HG03575 (cell line): Measurements from ENCODE around the gene ZNF808.
"Not testable (repeated sequence)": the region's sequence is repeated elsewhere in the genome, so short reads cannot be mapped to it uniquely, and the experiment has no call there.

ENCODE experiments used
- ATAC-seq: cut with Tn5 transposase; IDR thresholded peaks from one replicate; pipeline ENCODE4 v1.9.1; 2021; ENCODE audit not compliant: unreplicated experiment, insufficient number of reproducible peaks, low FRiP score; ENCODE audit errors: extremely low read depth

Gene ZNF808

GRCh38 chr19:52527134-52527955, at the start of gene ZNF808:
ZNF808 (plus strand) TSS chr19:52527668; CDS start chr19:52543285, 15,617 bp downstream.
- no peak for ATAC-seq

GRCh38 chr19:52484111-52484743, 43.2 kb upstream of the ZNF808 start:
- ATAC-seq: not testable (repeated sequence)

DNA sequence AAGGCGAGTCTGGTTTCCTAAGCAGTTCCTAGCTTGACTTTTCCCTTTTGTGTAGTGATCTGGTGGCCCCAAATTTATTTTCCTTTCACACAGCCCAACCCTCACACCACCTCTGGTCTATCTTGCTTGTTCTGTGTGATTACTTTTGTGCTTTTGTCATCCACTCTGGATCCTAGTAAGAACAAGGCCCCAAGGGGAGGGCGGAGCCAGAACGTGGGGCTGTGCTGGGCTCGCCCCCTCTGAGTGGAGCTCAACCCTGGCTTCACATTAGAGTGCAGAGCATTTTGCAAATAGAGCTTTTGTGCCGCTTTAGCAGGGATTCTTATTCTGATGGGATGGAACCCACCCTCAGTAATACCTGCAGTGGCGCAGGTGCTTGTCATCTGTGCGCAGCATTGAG, 42.4 kb upstream of the ZNF808 start:
- ATAC-seq: not testable (repeated sequence)

- ATAC-seq: not testable (repeated sequence)
Measured at GRCh38 chr19:52485561-52486240, 41.8 kb upstream of the ZNF808 start.

- no peak for ATAC-seq
Measured at GRCh38 chr19:52492201-52492993, 35.1 kb upstream of the ZNF808 start.

- no peak for ATAC-seq
Measured at GRCh38 chr19:52492994-52493470, 34.4 kb upstream of the ZNF808 start.

GRCh38 chr19:52494518-52494917, 33.0 kb upstream of the ZNF808 start:
- no peak for ATAC-seq

- no peak for ATAC-seq
Measured at GRCh38 chr19:52498571-52498970, 28.9 kb upstream of the ZNF808 start.

DNA sequence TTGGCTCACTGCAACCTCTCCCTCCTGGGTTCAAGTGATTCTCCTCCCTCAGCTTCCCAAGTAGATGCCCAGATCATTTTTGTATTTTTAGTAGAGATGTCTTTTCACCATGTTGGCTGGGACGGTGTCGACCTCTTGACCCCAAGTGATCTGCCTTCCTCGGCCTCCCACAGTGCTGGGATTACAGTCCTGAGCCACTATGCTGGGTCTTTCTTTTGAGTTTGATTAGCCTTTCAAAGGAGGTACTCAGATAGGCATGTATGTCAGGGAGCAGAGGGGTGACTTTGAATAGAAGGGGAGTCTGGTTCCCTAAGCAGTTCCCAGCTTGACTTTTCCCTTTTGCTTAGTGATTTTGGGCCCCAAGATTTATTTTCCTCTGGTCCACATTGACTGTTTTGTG, 27.0 kb upstream of the ZNF808 start:
- ATAC-seq: not testable (repeated sequence)

GRCh38 chr19:52500991-52501390, 26.5 kb upstream of the ZNF808 start:
- ATAC-seq: not testable (repeated sequence)

GRCh38 chr19:52507266-52507665, 20.2 kb upstream of the ZNF808 start:
- no peak for ATAC-seq

DNA sequence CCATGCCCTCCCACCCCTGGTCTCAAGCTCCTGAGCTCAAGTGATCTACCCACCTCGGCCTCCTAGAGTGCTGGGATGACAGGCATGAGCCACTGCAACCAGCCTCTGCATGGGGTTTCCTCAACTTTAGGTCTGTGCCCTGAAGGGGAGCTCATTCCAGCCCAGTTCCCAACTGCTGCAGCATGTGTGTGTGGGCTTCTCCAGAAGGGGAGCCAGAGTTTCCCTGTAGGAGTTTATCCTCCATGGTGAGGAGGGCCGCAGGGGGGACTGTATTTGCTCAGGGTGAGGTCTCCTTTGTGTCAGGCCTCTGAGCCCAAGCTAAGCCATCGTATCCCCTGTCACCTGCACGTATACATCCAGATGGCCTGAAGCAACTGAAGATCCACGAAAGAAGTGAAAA, 11.3 kb upstream of the ZNF808 start:
- ATAC-seq: no peak

GRCh38 chr19:52518646-52519045, 8.8 kb upstream of the ZNF808 start:
- no peak for ATAC-seq

GRCh38 chr19:52519175-52519574, 8.3 kb upstream of the ZNF808 start:
- ATAC-seq: not testable (repeated sequence)

- no peak for ATAC-seq
Measured at GRCh38 chr19:52520013-52520412, 7.5 kb upstream of the ZNF808 start.

- no peak for ATAC-seq
Measured at GRCh38 chr19:52522551-52522950, 4.9 kb upstream of the ZNF808 start.

DNA sequence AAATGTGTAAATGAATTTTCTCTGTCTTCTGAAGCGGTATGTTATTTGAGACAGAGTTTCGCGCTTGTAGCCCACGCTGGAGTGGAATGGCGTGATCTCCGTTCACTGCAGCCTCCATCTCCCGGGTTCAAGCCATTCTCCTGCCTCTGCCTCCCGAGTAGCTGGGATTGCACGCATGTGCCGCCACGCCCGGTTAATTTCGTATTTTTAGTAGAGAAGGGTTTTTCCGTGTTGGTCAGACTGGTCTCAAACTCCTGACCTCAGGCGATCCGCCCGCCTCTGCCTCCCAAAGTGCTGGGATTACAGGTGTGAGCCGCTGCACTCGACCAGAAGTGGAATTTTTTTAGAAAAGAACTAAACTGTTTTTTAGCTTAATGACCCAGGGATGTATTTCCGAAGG, 3.4 kb upstream of the ZNF808 start:
- no peak for ATAC-seq

GRCh38 chr19:52527956-52528351, 486 bp downstream of the ZNF808 start:
- no peak for ATAC-seq

- ATAC-seq: no peak
Measured at GRCh38 chr19:52532480-52532879, 5.0 kb downstream of the ZNF808 start.
